PC-9 (cell line): ENCODE data around the gene DR1. TPM values are rescaled to one million over a fixed set of nuclear protein-coding genes. Genes with fewer than 3 reads are reported as not detected.
"Not testable (repeated sequence)": the region's sequence is repeated elsewhere in the genome, so short reads cannot be mapped to it uniquely, and the experiment has no call there.

Experiments used
- BruUV-seq: library from RNA; stranded (reverse); fragments of 400-500 nt; replicated peaks from 2 replicates; lab custom pipeline; 2021; lab: Mats Ljungman, UMichigan
- CTCF ChIA-PET: fragments of 300-600 bp; sonication (Branson Sonifier 250); formaldehyde crosslinking; loops from one replicate; lab custom pipeline; 2022; ENCODE audit warnings: antibody characterized with exemption; lab: Charles Lee
- POLR2A ChIA-PET: fragments of 300-600 bp; sonication (Branson Sonifier 250); formaldehyde crosslinking; loops from one replicate; lab custom pipeline; 2022; ENCODE audit warnings: antibody characterized with exemption; ENCODE audit not compliant: unreplicated experiment; lab: Charles Lee
- DNase-seq, 2 experiments: peaks; one replicate each; pipeline versions ENCODE4 v3.0.0 to v3.0.0-alpha.2; 2015 to 2022; ENCODE audit warnings: mixed read lengths in 1 of 2
- H2AFZ ChIP-seq: fragments of 200-600 bp; sonication (generic); 2 replicates; pipeline ENCODE4 v1.8.1; 2017; ENCODE audit warnings: antibody characterized with exemption
- H3F3A ChIP-seq: fragments of 200-600 bp; sonication (generic); 2 replicates; pipeline ENCODE4 v1.8.1; 2017; ENCODE audit warnings: antibody characterized with exemption, mild to moderate bottlenecking, low read depth; ENCODE audit not compliant: insufficient read depth
- H3K27ac ChIP-seq: fragments of 200-600 bp; sonication (generic); 2 replicates; pipeline ENCODE4 v1.6.1; 2016; ENCODE audit warnings: mixed run types
- H3K27me3 ChIP-seq: fragments of 200-600 bp; sonication (generic); 2 replicates; pipeline ENCODE4 v1.6.1; 2016; ENCODE audit warnings: low read depth, mixed run types; ENCODE audit not compliant: insufficient read depth
- H3K36me3 ChIP-seq: fragments of 200-600 bp; sonication (generic); 2 replicates; pipeline ENCODE4 v1.6.1; 2016; ENCODE audit warnings: low read depth, mixed run types
- H3K4me1 ChIP-seq: fragments of 200-600 bp; sonication (generic); replicated peaks from 2 replicates; pipeline ENCODE4 v1.6.1; 2016; ENCODE audit warnings: mixed run types; ENCODE audit not compliant: insufficient read depth
- H3K4me2 ChIP-seq: fragments of 200-600 bp; sonication (generic); 2 replicates; pipeline ENCODE4 v1.6.1; 2017; ENCODE audit warnings: mixed run types
- H3K4me3 ChIP-seq: fragments of 200-600 bp; sonication (generic); 2 replicates; pipeline ENCODE4 v1.6.1; 2016; ENCODE audit warnings: mixed run types
- H3K79me2 ChIP-seq: fragments of 200-600 bp; sonication (generic); 2 replicates; pipeline ENCODE4 v1.6.1; 2017; ENCODE audit warnings: low read depth, mixed run types
- H3K9me2 ChIP-seq: fragments of 200-600 bp; sonication (generic); 2 replicates; pipeline ENCODE4 v1.8.1; 2017; ENCODE audit warnings: mild to moderate bottlenecking; ENCODE audit not compliant: insufficient read depth
- H3K9me3 ChIP-seq: fragments of 200-600 bp; sonication (generic); 2 replicates; pipeline ENCODE4 v1.8.1; 2016; ENCODE audit warnings: low read depth; ENCODE audit not compliant: insufficient read depth
- H4K20me1 ChIP-seq: fragments of 200-600 bp; sonication (generic); 2 replicates; pipeline ENCODE4 v1.8.1; 2017; ENCODE audit not compliant: insufficient read depth
- CTCF ChIP-seq: fragments of 200-600 bp; sonication (generic); conservative IDR thresholded peaks from 2 replicates; pipeline ENCODE4 v1.6.1; 2017; ENCODE audit warnings: mixed run types, antibody characterized with exemption, mild to moderate bottlenecking, moderate library complexity
- EZH2 ChIP-seq: fragments of 200-600 bp; sonication (generic); IDR thresholded peaks from 2 replicates; pipeline ENCODE4 v1.8.0; 2017; ENCODE audit warnings: antibody characterized with exemption, low read depth
- intact Hi-C: fragments of 100-400 bp; cut with micrococcal nuclease; formaldehyde crosslinking; loops from one replicate; pipeline ENCODE4 v1.10.0; 2022; ENCODE audit not compliant: unreplicated experiment
- total RNA-seq: library from RNA; stranded (reverse); gene quantifications from 2 replicates; pipeline ENCODE4 v1.2.3, GENCODE V29; 2021

The DR1 gene
- total RNA-seq, 1 experiment from 2014 or later: 37.8 TPM

- no peak for DNase-seq
- Histone ChIP-seq H4K20me1 (peaks cover 37% of the 10 kb centered on the region), H3K4me2 (peak overlapping the region; percentile 92), H3K27ac (peak overlapping the region; percentile 1; the same call in 1 of the 2 replicates), H3K4me3 (peak overlapping the region; percentile 86), H2AFZ (no peak overlapping the region), H3K4me1 (peaks cover 35% of the 10 kb centered on the region), H3K27me3 (no peaks in the 10 kb centered on the region), H3F3A (peaks cover 8% of the 10 kb centered on the region), H3K9me2 (no peaks in the 10 kb centered on the region), H3K79me2 (peaks cover 97% of the 10 kb centered on the region), H3K36me3 (peaks cover 38% of the 10 kb centered on the region), H3K9me3 (no peaks in the 10 kb centered on the region)
- no TSS peak for BruUV-seq
- intact Hi-C loops: loop anchor here (5.0 kb wide), 2 partner anchors 98 to 498 kb away; partner anchors contain the start of gene FNBP1L
- TF ChIP-seq EZH2 (no peak), CTCF (no peak)
- POLR2A ChIA-PET: no interaction called here
- CTCF ChIA-PET: no interaction called here
Measured at GRCh38 chr1:93349231-93350135, 3.8 kb downstream of the DR1 start.

GRCh38 chr1:93350322-93350721 is 4.6 kb downstream of the DR1 start:
- no peak for DNase-seq
- Histone ChIP-seq H3K27ac (no peak overlapping the region), H3K9me3 (no peaks in the 10 kb centered on the region), H3K4me3 (no peak overlapping the region), H2AFZ (no peak overlapping the region), H3K9me2 (no peaks in the 10 kb centered on the region), H4K20me1 (peaks cover 37% of the 10 kb centered on the region), H3F3A (peaks cover 3% of the 10 kb centered on the region), H3K4me2 (peak overlapping the region; percentile 36), H3K79me2 (peaks cover 96% of the 10 kb centered on the region), H3K36me3 (peaks cover 45% of the 10 kb centered on the region), H3K27me3 (no peaks in the 10 kb centered on the region), H3K4me1 (peaks cover 32% of the 10 kb centered on the region)
- ChIA-PET POLR2A (no interaction called here), CTCF (no interaction called here)
- TF ChIP-seq CTCF (no peak), EZH2 (no peak)
- intact Hi-C loops: no loop called here
- no TSS peak for BruUV-seq

- POLR2A ChIA-PET: no interaction called here
- peaks cover 32% of the 10 kb centered on the region for H3K4me1 ChIP-seq
- H2AFZ ChIP-seq: no peak overlapping the region
- H3K36me3 ChIP-seq: peaks cover 51% of the 10 kb centered on the region
- H3K9me2 ChIP-seq: no peaks in the 10 kb centered on the region
- peak overlapping the region; percentile 36; the same call in 1 of the 2 replicates for H3K4me2 ChIP-seq
- H3K4me3 ChIP-seq: no peak overlapping the region
- no peaks in the 10 kb centered on the region for H3K9me3 ChIP-seq
- H4K20me1 ChIP-seq: peaks cover 37% of the 10 kb centered on the region
- intact Hi-C loops: no loop called here
- H3K27me3 ChIP-seq: no peaks in the 10 kb centered on the region
- H3K27ac ChIP-seq: no peak overlapping the region
- H3F3A ChIP-seq: no peaks in the 10 kb centered on the region
- no TSS peak for BruUV-seq
- CTCF ChIA-PET: interaction anchor here (1.0 kb wide), 1 partner anchor 46 kb away, joined by 4 read pairs; no protein-coding TSS in a partner anchor
- DNase-seq: no peak
- no peak for TF ChIP-seq EZH2
- TF ChIP-seq CTCF: no peak
- H3K79me2 ChIP-seq: peaks cover 98% of the 10 kb centered on the region
Measured at GRCh38 chr1:93350875-93351274, 5.2 kb downstream of the DR1 start.

- H3K9me2 ChIP-seq, H3F3A ChIP-seq, H2AFZ ChIP-seq, H3K4me3 ChIP-seq, DNase-seq, H3K27ac ChIP-seq, H3K9me3 ChIP-seq, H3K27me3 ChIP-seq, H3K4me2 ChIP-seq, BruUV-seq, intact Hi-C loops: not testable (repeated sequence)
- peaks cover 37% of the 10 kb centered on the region for H4K20me1 ChIP-seq
- H3K36me3 ChIP-seq: peaks cover 56% of the 10 kb centered on the region
- peaks cover 98% of the 10 kb centered on the region for H3K79me2 ChIP-seq
- ChIA-PET CTCF (interaction anchor here (1.0 kb wide), 1 partner anchor 47 kb away, joined by 4 read pairs; no protein-coding TSS in a partner anchor), POLR2A (interaction anchor here (0.6 kb wide), 1 partner anchor 15 kb away, joined by 3 read pairs; no protein-coding TSS in a partner anchor)
- H3K4me1 ChIP-seq: peaks cover 32% of the 10 kb centered on the region
Measured at GRCh38 chr1:93351346-93351745, 5.6 kb downstream of the DR1 start.
